NOMO-1 treated with dmso at 0.1 percent for 144 hours (cell line): ENCODE data around the gene TSC1.
A peak's percentile ranks its signal among the peaks of the same experiment; 100 is the strongest.

Source experiments
- DNase-seq: peaks from one replicate; lab custom pipeline; 2025; ENCODE audit not compliant: unreplicated experiment; lab: John Stamatoyannopoulos, UW

TSC1 gene

GRCh38 chr9:132939169-132939568 is 5.2 kb downstream of the TSC1 start:
- DNase-seq: no peak

- DNase-seq: no peak
Measured at GRCh38 chr9:132937463-132937901, 6.9 kb downstream of the TSC1 start.

GRCh38 chr9:132935026-132935425 is 9.4 kb downstream of the TSC1 start:
- no peak for DNase-seq

- DNase-seq: no peak
Measured at GRCh38 chr9:132931178-132931735, 13.2 kb downstream of the TSC1 start.

DNA sequence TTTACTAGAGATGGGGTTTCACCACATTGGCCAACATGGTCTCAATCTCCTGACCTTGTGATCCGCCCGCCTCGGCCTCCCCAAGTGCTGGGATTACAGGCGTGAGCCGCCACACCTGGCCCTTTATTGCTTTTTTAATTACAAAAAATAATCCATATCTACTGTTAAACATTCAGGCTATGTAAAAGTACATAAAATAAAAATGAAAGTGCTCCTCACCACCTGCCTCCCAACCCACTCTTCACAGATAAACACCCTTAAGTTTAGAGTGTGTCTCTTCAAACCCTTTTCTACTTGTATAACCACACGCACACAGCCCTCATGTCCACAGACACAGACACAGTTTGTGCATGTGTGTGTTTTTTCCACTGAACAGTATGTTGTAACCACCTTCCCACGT is 16.7 kb downstream of the TSC1 start:
- DNase-seq: no peak

DNA sequence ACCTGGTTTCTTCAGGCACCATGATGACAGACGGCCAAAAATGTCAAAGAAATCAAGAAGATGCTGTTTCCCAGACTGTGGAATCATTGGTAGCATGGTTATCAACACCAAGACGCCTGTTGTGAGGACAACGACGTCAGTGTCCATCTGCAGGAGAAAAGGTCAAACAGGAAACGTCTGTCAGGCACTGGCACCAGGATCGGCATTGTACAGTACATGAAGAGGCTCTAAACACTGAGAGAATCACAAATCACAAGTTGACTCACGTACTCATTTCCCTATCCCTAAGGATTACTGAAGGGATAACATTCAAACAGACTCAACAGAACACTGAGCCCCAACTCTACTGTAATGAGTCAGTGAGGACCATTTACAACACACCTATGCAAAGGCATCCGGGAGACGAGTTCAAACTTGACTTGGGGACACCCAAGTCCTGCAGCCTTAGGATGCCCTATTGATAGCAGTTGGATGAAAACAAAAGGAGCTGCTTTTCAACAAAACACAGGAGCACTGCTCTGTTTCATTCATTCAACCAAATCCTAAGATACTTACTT is 21.0 kb downstream of the TSC1 start:
- no peak for DNase-seq

DNA sequence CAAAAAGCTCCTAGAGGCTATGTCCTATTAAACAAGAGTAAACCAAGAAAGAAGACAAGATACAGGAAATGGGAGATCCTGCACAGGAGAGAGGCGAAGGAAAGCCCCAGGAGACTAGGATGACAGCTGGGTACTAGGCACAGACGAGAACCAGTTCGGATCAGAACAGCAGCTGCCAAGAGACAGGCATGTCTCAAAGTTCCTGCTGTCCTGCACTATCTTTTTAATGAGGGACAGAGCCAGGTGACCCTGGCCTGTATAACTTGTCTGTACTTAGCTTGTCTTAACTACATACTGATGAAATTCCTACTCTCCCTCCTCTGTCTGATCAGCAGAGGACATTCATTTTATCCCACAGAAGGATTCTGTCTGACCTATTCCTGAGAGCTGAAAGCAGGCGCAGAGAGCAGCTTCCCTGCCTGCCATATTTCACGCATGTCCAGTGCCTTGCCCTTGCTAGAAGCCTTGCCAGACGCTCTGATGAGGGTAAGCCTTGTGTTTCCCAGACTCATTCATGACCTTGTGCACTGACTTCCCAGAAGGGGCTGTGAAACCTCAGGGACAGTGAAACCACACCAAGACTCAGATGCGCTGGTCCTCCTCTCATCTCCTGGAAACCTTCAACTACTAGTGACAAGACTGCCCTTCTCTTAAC is 24.7 kb downstream of the TSC1 start:
- DNase-seq: no peak

DNA sequence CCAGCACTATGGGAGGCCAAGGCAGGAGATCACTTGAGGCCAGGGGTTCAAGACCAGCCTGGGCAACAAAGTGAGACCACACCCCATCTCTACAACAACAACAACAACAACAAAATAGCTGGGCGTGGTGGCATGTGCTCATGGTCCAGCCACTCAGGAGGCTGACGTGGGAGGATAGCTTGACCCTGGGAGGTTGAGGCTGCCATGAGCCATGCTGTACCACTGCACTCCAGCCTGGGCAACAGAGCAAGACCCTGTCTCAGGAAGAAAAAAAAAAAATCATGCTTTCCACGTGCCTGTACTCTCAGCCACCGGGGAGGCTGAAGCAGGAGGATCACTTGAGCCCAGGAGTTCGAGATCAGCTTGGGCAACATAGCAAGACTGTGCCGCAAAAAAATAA is 29.5 kb downstream of the TSC1 start:
- DNase-seq: no peak

- no peak for DNase-seq
Measured at GRCh38 chr9:132912131-132912530, 32.3 kb downstream of the TSC1 start.

DNA sequence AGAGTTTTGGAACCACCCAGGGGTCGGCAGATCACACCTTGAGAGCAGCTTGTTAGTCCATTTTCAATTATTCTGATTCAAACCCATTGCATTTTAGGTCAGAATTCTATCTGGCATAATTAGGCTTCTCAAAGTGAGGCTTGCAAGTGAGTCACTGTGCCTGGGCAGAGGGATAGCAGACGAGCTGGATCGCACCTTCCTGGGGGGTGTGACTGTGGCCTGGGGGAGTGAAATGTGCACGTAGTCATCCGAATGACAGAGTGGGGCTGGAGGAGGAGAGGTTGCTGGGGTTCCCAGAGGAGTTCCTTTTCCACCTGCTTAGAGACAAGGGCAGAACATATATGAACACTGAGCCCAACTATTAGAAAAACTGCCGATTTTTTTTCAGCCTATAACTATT is 34.0 kb downstream of the TSC1 start:
- no peak for DNase-seq

GRCh38 chr9:132909311-132909710 is 35.1 kb downstream of the TSC1 start:
- DNase-seq: no peak

DNA sequence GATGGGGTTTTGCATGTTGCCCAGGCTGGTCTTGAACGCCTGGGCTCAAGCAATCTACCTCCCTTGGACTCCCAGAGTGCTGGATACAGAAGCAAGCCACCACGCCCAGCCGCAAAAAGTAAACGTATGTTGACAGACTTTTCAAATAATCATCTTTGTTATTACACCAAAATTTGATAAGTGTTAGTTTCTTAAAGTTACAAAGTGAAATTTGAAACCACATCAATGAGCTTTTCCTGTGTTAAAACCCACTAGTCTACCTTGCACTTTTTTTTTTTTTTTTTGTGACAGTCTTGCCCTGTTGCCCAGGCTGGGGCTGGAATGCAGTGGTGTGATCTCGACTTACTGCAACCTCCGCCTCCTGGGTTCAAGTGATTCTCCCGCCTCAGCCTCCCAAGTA is 35.8 kb downstream of the TSC1 start:
- DNase-seq: no peak

DNA sequence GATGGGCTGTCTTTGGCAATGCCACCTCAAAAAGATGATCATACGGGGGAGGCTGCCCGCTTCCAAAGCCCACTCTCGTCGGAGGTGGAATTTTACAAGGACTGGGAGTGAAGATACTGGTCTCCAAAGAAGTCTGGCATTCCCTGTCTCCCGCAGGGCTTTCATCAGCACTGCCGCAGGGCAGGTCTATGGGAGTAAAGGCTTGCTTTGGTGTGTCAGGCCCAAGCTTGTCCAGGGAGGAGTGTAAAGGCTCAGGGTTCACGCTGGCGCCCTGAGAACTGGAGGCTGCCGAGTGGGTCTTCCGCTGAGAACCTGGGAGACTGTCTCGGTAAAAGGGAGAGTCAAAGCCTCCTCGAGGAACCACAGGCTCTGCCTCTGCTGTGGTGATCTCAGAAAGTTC is 38.7 kb downstream of the TSC1 start:
- DNase-seq: no peak

DNA sequence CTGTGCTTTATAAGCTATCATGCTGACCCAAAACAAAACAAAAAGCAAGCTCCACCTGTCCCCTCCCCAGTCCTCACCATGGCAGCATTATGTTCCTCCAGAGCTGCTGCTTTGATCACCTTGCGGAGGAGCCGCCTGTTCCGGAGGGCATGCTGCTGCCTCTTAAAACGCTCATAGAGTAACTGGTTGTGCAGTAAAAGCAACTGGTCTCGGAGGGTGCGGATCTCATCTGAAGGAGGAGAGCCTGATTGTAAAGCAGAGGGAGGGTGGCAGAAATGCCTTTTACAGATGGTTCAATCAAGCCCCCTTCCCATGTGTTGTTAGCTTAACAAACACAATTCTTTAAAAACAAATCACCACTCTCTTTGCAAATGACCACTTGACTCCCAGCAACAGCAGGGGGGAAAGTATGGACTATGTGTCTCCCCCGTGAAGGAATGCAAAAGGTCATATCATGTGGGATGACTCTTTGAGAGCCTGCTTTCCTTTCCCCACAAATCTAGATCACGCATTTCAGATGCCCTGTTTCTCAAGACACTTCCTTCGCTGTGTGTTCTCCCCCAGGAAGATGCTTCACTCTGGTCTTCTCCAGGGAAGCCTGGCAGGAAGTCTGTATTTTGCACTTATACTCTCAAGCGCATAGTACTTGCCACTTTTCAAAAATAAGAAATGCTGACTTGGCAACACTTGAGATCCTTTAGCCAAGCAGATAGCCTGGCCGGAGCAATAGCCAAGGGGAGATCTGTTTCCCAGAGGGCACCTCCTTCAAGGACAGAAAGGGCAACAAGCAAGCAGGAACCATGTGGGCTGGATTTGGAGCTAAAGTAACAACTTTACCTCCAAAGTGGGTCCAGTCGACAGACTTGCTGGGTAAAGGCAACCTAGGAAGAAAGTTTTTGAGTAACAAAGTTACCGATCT is 40.6 kb downstream of the TSC1 start:
- DNase-seq: no peak

GRCh38 chr9:132901858-132902831 is 42.3 kb downstream of the TSC1 start:
- peak; percentile 6 for DNase-seq

DNA sequence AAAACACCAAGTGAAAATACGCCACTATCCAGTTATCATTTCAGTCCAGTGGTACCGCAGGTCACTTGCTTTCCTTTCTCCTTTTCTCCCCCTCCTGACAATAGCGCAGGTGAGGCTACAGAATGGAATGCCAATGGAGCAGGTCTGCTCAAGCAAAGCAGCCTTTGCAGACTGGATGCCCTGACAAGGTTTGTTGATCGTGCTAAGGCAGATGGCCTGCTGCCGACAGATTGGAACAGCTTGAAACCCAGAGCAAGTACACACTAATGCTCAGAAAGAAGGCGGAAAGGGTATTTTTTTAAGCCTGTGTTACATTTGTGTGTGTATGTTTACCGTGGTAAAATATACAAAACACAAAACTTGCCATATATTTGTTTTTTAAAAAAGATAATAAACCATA is 46.4 kb downstream of the TSC1 start:
- DNase-seq: no peak

DNA sequence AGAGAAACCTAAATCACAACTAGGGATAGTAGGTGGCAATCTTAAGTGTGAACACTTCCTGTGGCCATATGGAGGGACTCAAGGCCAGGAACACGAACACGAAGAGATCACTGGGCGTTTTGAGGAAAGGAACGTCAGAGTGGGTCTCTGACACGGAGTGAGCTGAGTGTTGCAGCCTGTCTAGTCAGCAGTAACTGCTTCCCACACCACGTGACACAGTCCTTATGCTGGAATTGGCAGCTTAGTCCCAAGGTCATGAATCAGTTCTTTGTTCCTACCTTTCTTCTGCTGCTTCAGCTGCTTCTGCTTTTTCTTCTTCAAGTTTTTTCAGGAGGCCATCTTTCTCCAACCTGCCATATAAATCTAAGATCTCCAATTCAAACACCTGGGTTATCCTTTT is 47.5 kb downstream of the TSC1 start:
- DNase-seq: no peak

- DNase-seq: no peak
Measured at GRCh38 chr9:132896264-132896663, 48.2 kb downstream of the TSC1 start.

DNA sequence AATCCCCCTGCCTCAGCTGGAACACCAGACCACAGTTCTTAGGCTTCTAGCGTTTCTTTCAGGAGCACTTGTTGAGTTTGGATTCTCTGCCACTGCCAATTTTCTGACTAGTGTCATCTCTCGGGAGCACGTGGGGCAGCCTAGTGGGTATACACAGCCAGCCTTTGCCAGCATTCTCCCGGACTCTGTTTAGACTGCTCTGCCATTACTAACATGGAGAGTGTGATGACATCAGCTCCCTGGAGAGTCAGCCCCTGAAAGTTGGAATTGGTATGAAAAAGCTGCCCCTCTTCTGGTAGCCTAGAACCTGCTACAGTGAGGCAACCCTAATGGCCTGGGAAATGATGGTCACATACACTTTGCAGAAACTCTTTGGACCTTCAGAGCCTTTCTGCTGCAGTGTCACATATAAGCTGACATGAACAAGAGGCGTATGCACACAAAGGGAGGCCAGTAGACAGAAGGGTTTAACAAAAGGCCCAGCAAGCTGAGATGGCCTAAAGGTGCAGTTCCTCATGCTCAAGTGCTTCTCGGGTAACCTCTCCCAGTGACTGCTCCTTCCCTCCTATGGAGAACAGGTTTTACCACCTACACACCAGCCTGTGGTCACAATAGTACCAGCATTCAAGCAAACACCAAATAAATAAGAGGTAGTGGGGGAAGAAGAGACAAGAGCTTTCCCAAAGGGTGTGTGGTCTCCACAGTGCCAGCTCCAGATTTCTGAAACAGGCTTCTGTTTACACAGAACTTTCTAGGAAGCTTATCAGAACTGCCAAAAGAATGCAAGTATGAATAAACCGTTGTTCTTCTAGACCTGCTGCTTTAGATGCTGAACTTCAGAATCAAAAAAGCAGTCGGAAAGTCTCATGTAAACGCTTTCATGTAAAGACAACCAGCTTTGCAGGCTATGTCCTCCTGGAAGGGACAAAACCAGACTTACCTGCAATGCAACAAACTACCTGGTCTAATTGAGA is 49.3 kb downstream of the TSC1 start:
- DNase-seq: no peak
